GM23338 (cell line): ENCODE data around the gene DCLRE1C. TPM values are rescaled to one million over a fixed set of nuclear protein-coding genes. Genes with fewer than 3 reads are reported as not detected.

Experiments
- ATAC-seq: fragments of 200-7000 bp; cut with Tn5 transposase; 3 replicates; pipeline ENCODE4 v1.9.1; 2020
- DNase-seq: peaks from one replicate; pipeline ENCODE4 v3.0.0-alpha.2; 2015; ENCODE audit warnings: low spot score
- H2AFZ ChIP-seq: fragments of 200-600 bp; sonication (generic); 2 replicates; pipeline ENCODE4 v1.8.0; 2016; ENCODE audit warnings: antibody characterized with exemption, mild to moderate bottlenecking, moderate library complexity
- H3F3A ChIP-seq: fragments of 200-600 bp; sonication (generic); replicated peaks from 2 replicates; pipeline ENCODE4 v1.8.0; 2017; ENCODE audit warnings: antibody characterized with exemption, mixed run types, low read depth
- H3K27ac ChIP-seq: fragments of 200-600 bp; sonication (generic); 2 replicates; pipeline ENCODE4 v1.6.1; 2016; ENCODE audit warnings: low read depth
- H3K27me3 ChIP-seq: fragments of 200-600 bp; sonication (generic); 2 replicates; pipeline ENCODE4 v1.8.0; 2016; ENCODE audit warnings: mild to moderate bottlenecking, mixed run types, moderate library complexity; ENCODE audit not compliant: insufficient read depth
- H3K36me3 ChIP-seq: fragments of 200-600 bp; sonication (generic); 2 replicates; pipeline ENCODE4 v1.8.0; 2016; ENCODE audit warnings: mild to moderate bottlenecking; ENCODE audit not compliant: insufficient read depth
- H3K4me1 ChIP-seq: fragments of 200-600 bp; sonication (generic); 2 replicates; pipeline ENCODE4 v1.8.0; 2016; ENCODE audit warnings: mild to moderate bottlenecking, moderate library complexity; ENCODE audit not compliant: insufficient read depth
- H3K4me2 ChIP-seq: fragments of 200-600 bp; sonication (generic); 2 replicates; pipeline ENCODE4 v1.7.1; 2017; ENCODE audit warnings: mixed run types
- H3K4me3 ChIP-seq: fragments of 200-600 bp; sonication (generic); 2 replicates; pipeline ENCODE4 v1.6.1; 2016; ENCODE audit warnings: mixed run types
- H3K79me2 ChIP-seq: fragments of 200-600 bp; sonication (generic); replicated peaks from 2 replicates; pipeline ENCODE4 v1.8.0; 2017; ENCODE audit warnings: mild to moderate bottlenecking; ENCODE audit not compliant: insufficient read depth
- H3K9me2 ChIP-seq: fragments of 200-600 bp; sonication (generic); 2 replicates; pipeline ENCODE4 v1.8.0; 2017; ENCODE audit not compliant: insufficient read depth
- H4K20me1 ChIP-seq: fragments of 200-600 bp; sonication (generic); replicated peaks from 2 replicates; pipeline ENCODE4 v1.8.0; 2017; ENCODE audit warnings: mild to moderate bottlenecking; ENCODE audit not compliant: insufficient read depth
- H3K27ac Mint-ChIP-seq: 2 replicates; pipeline ENCODE4 v1.8.0; 2020; ENCODE audit warnings: inconsistent platforms, mild to moderate bottlenecking, moderate library complexity, mixed read lengths
- H3K27me3 Mint-ChIP-seq: 3 replicates; pipeline ENCODE4 v1.8.0; 2022; ENCODE audit warnings: low read depth, mild to moderate bottlenecking, moderate library complexity, mixed read lengths, inconsistent platforms; ENCODE audit not compliant: insufficient read depth, poor library complexity
- H3K36me3 Mint-ChIP-seq: 3 replicates; pipeline ENCODE4 v1.8.0; 2021; ENCODE audit warnings: low read depth, mild to moderate bottlenecking, inconsistent platforms, moderate library complexity, mixed read lengths
- H3K4me1 Mint-ChIP-seq: 3 replicates; pipeline ENCODE4 v1.8.0; 2020; ENCODE audit warnings: mild to moderate bottlenecking, inconsistent platforms, mixed read lengths
- H3K4me3 Mint-ChIP-seq: 3 replicates; pipeline ENCODE4 v1.8.0; 2021; ENCODE audit warnings: moderate library complexity, mild to moderate bottlenecking, inconsistent platforms, mixed read lengths
- H3K9me3 Mint-ChIP-seq: 3 replicates; pipeline ENCODE4 v1.8.0; 2020; ENCODE audit warnings: moderate library complexity, mild to moderate bottlenecking, inconsistent platforms, mixed read lengths
- CREB1 ChIP-seq: fragments of 250-450 bp; sonication (Bioruptor Pico); IDR thresholded peaks from 2 replicates; pipeline ENCODE4 v1.5.0; 2020; ENCODE audit warnings: low read depth, mild to moderate bottlenecking, moderate library complexity
- CTCF ChIP-seq, 2 experiments: fragments of 200-600 bp in 1 of 2; sonication (generic) in 1 of 2; conservative IDR thresholded peaks; 2 replicates each; pipeline versions ENCODE4 v1.5.1 to v1.6.1; 2016 to 2017; ENCODE audit warnings: antibody characterized with exemption in 2 of 2, low read depth in 2 of 2, mild to moderate bottlenecking in 2 of 2, moderate library complexity in 1 of 2
- ETS1 ChIP-seq: IDR thresholded peaks from 2 replicates; pipeline ENCODE4 v1.6.1; 2016; ENCODE audit warnings: antibody characterized with exemption
- EZH2 ChIP-seq: fragments of 200-600 bp; sonication (generic); IDR thresholded peaks from one replicate; pipeline ENCODE4 v1.8.0; 2017; ENCODE audit warnings: antibody characterized with exemption, mild to moderate bottlenecking, low read depth; ENCODE audit not compliant: unreplicated experiment
- EZH2phosphoT487 ChIP-seq: fragments of 200-600 bp; sonication (generic); IDR thresholded peaks from one replicate; pipeline ENCODE4 v1.8.1; 2018; ENCODE audit warnings: antibody characterized with exemption; ENCODE audit not compliant: unreplicated experiment
- JUNB ChIP-seq: IDR thresholded peaks from one replicate; pipeline ENCODE4 v1.6.1; 2016; ENCODE audit warnings: antibody characterized with exemption; ENCODE audit not compliant: unreplicated experiment
- NANOG ChIP-seq: IDR thresholded peaks from 2 replicates; pipeline ENCODE4 v1.6.1; 2016; ENCODE audit warnings: antibody characterized with exemption, borderline replicate concordance
- POLR2AphosphoS5 ChIP-seq: IDR thresholded peaks from 2 replicates; pipeline ENCODE4 v1.6.1; 2016; ENCODE audit warnings: antibody characterized with exemption, low read depth
- REST ChIP-seq: IDR thresholded peaks from one replicate; pipeline ENCODE4 v1.6.1; 2018; ENCODE audit warnings: antibody characterized with exemption; ENCODE audit not compliant: unreplicated experiment
- STAT1 ChIP-seq: IDR thresholded peaks from one replicate; pipeline ENCODE4 v1.6.1; 2016; ENCODE audit warnings: antibody characterized with exemption; ENCODE audit not compliant: unreplicated experiment
- ZNF114 ChIP-seq: fragments of 250-450 bp; sonication (Bioruptor Pico); IDR thresholded peaks from 2 replicates; pipeline ENCODE4 v1.5.0; 2020; ENCODE audit warnings: mild to moderate bottlenecking, moderate library complexity
- ZNF331 ChIP-seq: fragments of 250-450 bp; sonication (Bioruptor Pico); IDR thresholded peaks from 2 replicates; pipeline ENCODE4 v1.5.0; 2020; ENCODE audit warnings: low read depth, mild to moderate bottlenecking, moderate library complexity
- ZNF462 ChIP-seq: fragments of 250-450 bp; sonication (Bioruptor Pico); IDR thresholded peaks from 2 replicates; pipeline ENCODE4 v1.5.0; 2020; ENCODE audit warnings: mild to moderate bottlenecking, moderate library complexity
- polyA plus RNA-seq: library from polyadenylated mRNA; unstranded; fragments of >200 nt; fragmentation: Nextera tagmentation; extraction: Ambion mirVana; gene quantifications from 2 replicates; pipeline ENCODE4 v1.2.1, GENCODE V29; 2016
- total RNA-seq: library from RNA; depleted of rRNA; stranded (reverse); fragments of >200 nt; shearing (Covaris generic); gene quantifications from 2 replicates; pipeline ENCODE4 v1.2.3, GENCODE V29; 2014

The DCLRE1C gene
- total and polyA plus RNA-seq, 2 experiments from 2014 or later = 3.9 to 30.2 TPM

- H4K20me1 ChIP-seq = 0 out of 2 replicates have a peak, but pooled peaks cover 4% of the 10 kb centered on the region
- peaks cover 3% of the 10 kb centered on the region; the same call in 1 of the 3 replicates for H3K4me1 Mint-ChIP-seq
- no peaks in the 10 kb centered on the region for H3K27me3 Mint-ChIP-seq
- no peak overlapping the region for H3K4me3 Mint-ChIP-seq
- no peak overlapping the region for H3K27ac Mint-ChIP-seq
- H3K4me1 ChIP-seq = no peaks in the 10 kb centered on the region
- no peak overlapping the region for H3K27ac ChIP-seq
- peaks cover 26% of the 10 kb centered on the region for H3K36me3 ChIP-seq
- no peaks in the 10 kb centered on the region for H3K9me2 ChIP-seq
- H3F3A ChIP-seq = no peaks in the 10 kb centered on the region
- ATAC-seq (no peak), DNase-seq (no peak)
- H3K4me3 ChIP-seq = no peak overlapping the region
- peaks cover 99% of the 10 kb centered on the region for H3K36me3 Mint-ChIP-seq
- H3K79me2 ChIP-seq = no peaks in the 10 kb centered on the region
- peaks cover 45% of the 10 kb centered on the region; the same call in 2 of the 3 replicates for H3K9me3 Mint-ChIP-seq
- TF ChIP-seq STAT1 (no peak), POLR2AphosphoS5 (no peak), JUNB (no peak), CREB1 (no peak), EZH2 (no peak), REST (no peak), ZNF331 (CRISPR knock-in tag) (no peak), NANOG (no peak), ZNF114 (CRISPR knock-in tag) (no peak), ZNF462 (CRISPR knock-in tag) (no peak), EZH2phosphoT487 (no peak), CTCF (conservative IDR thresholded peaks at IDR 0.05; ENCODE audit: low read depth in 2 of 2) (no peak), ETS1 (no peak)
- H3K27me3 ChIP-seq = no peaks in the 10 kb centered on the region
- no peak overlapping the region for H2AFZ ChIP-seq
- H3K4me2 ChIP-seq = no peak overlapping the region
Observed at GRCh38 chr10:14910953-14911352, 42.9 kb downstream of the DCLRE1C start.
